Keratinocyte (primary cell): ENCODE measurements around the gene PTPRN2.

Experiments used
- EZH2 ChIP-seq: IDR thresholded peaks from one replicate; pipeline ENCODE4 v1.6.1; 2012; ENCODE audit warnings: inconsistent platforms, mild to moderate bottlenecking, low read length, moderate library complexity
- TF ChIP-seq, protein P1 (sequence below), 3 experiments: IDR thresholded peaks in 1 of 3; conservative IDR thresholded peaks in 1 of 3; optimal IDR thresholded peaks in 1 of 3; 2 replicates in 2 of 3; 3 replicates in 1 of 3; pipeline versions ENCODE3 to v1.5.1; 2011; ENCODE audit warnings: low read length in 3 of 3, mild to moderate bottlenecking in 3 of 3, moderate library complexity in 2 of 3, control low read depth in 1 of 3, inconsistent platforms in 1 of 3; ENCODE audit not compliant: insufficient read depth in 2 of 3; ENCODE audit errors: extremely low read depth in 1 of 3

DNA sequence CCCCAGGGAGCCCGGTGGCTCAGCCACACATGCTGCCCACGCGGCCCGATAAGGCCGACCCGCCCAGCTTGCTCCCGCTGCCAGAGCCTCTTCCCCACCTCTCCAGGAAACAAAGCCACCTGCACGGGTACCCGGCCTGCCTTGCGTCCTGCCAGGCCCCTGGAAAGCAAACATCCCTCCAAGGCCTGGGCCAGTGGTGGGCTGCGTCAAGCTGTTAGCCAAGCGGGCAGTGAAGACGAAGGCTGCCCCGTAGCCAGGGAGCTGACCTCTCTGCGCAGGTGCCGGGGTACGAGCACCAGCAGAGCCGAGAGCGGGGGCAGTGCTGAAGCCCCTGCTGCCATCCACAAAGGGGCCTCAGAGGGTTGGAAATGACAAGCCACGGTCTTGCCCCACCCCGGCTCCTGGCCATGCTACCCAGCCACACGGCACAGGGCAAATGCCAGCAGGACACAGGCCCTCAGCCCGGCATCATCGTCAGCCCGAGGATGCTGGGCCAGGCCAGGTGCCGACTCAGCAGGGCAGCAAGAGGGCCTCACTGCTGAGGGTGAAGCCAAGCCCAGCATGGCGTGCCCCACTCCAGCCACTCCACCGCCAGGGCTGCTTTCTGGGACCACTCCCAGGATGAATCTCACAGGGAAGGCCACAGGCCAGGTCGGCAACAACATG is 140.0 kb downstream of the PTPRN2 start:
- TF ChIP-seq, protein P1, sequence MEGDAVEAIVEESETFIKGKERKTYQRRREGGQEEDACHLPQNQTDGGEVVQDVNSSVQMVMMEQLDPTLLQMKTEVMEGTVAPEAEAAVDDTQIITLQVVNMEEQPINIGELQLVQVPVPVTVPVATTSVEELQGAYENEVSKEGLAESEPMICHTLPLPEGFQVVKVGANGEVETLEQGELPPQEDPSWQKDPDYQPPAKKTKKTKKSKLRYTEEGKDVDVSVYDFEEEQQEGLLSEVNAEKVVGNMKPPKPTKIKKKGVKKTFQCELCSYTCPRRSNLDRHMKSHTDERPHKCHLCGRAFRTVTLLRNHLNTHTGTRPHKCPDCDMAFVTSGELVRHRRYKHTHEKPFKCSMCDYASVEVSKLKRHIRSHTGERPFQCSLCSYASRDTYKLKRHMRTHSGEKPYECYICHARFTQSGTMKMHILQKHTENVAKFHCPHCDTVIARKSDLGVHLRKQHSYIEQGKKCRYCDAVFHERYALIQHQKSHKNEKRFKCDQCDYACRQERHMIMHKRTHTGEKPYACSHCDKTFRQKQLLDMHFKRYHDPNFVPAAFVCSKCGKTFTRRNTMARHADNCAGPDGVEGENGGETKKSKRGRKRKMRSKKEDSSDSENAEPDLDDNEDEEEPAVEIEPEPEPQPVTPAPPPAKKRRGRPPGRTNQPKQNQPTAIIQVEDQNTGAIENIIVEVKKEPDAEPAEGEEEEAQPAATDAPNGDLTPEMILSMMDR (optimal IDR thresholded peaks at IDR 0.05 in 1 of 3, IDR thresholded peaks at IDR 0.05 in 1 of 3, conservative IDR thresholded peaks at IDR 0.05 in 1 of 3; ENCODE audit: extremely low read depth in 1 of 3, insufficient read depth in 2 of 3, low read length in 3 of 3) = no peak
- TF ChIP-seq EZH2 = no peak
